ENCODE measurements around the gene MIB1. TPM values are rescaled to one million over a fixed set of nuclear protein-coding genes. Genes with fewer than 3 reads are reported as not detected.
A peak's percentile ranks its signal among the peaks of the same experiment; 100 is the strongest.

Gene MIB1
- polyA plus RNA-seq, 1 of the 3 experiments (the other 2 are of a cell fraction), result 5.0 TPM

GRCh38 chr18:21701621-21702020 is 39.0 kb upstream of the MIB1 start:
- DNase-seq, result no peak
- Histone ChIP-seq H3K4me3 (ENCODE audit: low read depth in 2 of 2, low read length in 1 of 2) (no peak overlapping the region), H4K20me1 (ENCODE audit: insufficient read depth) (no peaks in the 10 kb centered on the region), H3K27ac (ENCODE audit: low read depth in 2 of 2, low read length in 1 of 2) (no peak overlapping the region), H3K9me3 (no peaks in the 10 kb centered on the region), H3K9ac (no peak overlapping the region), H3K36me3 (replicated peaks in 1 of 2; ENCODE audit: control insufficient read depth in 1 of 2, insufficient read depth in 2 of 2, low read length in 1 of 2) (no peaks in the 10 kb centered on the region), H3K9me2 (no peaks in the 10 kb centered on the region), H3K79me2 (ENCODE audit: insufficient read depth) (no peaks in the 10 kb centered on the region), H3K4me2 (no peak overlapping the region), H3K4me1 (ENCODE audit: control insufficient read depth in 1 of 2, insufficient read depth in 2 of 2, low read depth in 1 of 2, low read length in 1 of 2) (peaks cover 0 to 4% of the 10 kb centered on the region in 2 experiments; a peak in 2 of 4 replicates), H3F3A (replicated peaks; ENCODE audit: insufficient read depth) (peaks cover 13% of the 10 kb centered on the region), H3K27me3 (ENCODE audit: insufficient read depth) (no peaks in the 10 kb centered on the region), H2AFZ (ENCODE audit: low read depth) (no peak overlapping the region)
- CTCF ChIA-PET, result interaction anchor here (0.6 to 2.0 kb wide), 2 partner anchors 10 to 95 kb away, joined by 3 to 6 read pairs; no protein-coding TSS in a partner anchor
- WGBS (ENCODE audit: low lambda C conversion rate), result 100% methylated on average over 2 of the region's 2 CpGs
- TF ChIP-seq SMC3 (IDR thresholded peaks at IDR 0.05; ENCODE audit: low read depth, low read length), result no peak
- TF ChIP-seq TCF12 (IDR thresholded peaks at IDR 0.05), result no peak
- TF ChIP-seq MEF2A (IDR thresholded peaks at IDR 0.05; ENCODE audit: borderline replicate concordance, low read depth), result no peak
- TF ChIP-seq REST (IDR thresholded peaks at IDR 0.05; ENCODE audit: low read depth, low read length), result no peak
- no peak for TF ChIP-seq EZH2phosphoT487 (IDR thresholded peaks at IDR 0.05; ENCODE audit: borderline replicate concordance, low read depth)
- no peak for TF ChIP-seq CTCF (IDR thresholded peaks at IDR 0.05)
- no peak for TF ChIP-seq USF2 (IDR thresholded peaks at IDR 0.05; ENCODE audit: borderline replicate concordance, low read depth, low read length)
- TF ChIP-seq GATA2 (CRISPR knock-in tag; IDR thresholded peaks at IDR 0.05), result no peak
- TF ChIP-seq FOXM1 (IDR thresholded peaks at IDR 0.05; ENCODE audit: low read depth), result no peak
- TF ChIP-seq FOXJ3 (CRISPR knock-in tag; IDR thresholded peaks at IDR 0.05), result no peak
- POLR2A ChIA-PET, result no interaction called here

DNA sequence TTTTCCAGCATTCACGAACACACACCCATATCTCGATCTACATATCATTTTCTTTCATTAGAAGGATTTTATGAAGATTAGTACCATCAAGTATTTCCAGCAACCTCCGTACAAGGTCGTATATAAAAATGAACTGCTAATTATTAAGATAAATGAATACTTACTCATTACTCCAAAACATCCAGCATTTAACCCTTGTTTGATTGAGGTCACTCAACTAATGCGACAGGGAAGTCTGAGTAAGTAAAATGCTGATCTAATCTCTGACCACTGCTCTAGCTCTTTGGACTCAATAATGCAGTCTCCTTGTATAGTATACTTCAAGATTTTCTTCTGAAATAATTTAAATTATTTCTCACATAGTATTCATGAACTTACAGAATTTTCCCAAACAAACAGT is 38.0 kb upstream of the MIB1 start:
- Histone ChIP-seq H3K4me1 (ENCODE audit: control insufficient read depth in 1 of 2, insufficient read depth in 2 of 2, low read depth in 1 of 2, low read length in 1 of 2) (peaks cover 0 to 4% of the 10 kb centered on the region in 2 experiments; a peak in 2 of 4 replicates), H3K27ac (ENCODE audit: low read depth in 2 of 2, low read length in 1 of 2) (no peak overlapping the region), H3K79me2 (ENCODE audit: insufficient read depth) (no peaks in the 10 kb centered on the region), H3K9me3 (no peaks in the 10 kb centered on the region), H3F3A (replicated peaks; ENCODE audit: insufficient read depth) (peaks cover 13% of the 10 kb centered on the region), H3K36me3 (replicated peaks in 1 of 2; ENCODE audit: control insufficient read depth in 1 of 2, insufficient read depth in 2 of 2, low read length in 1 of 2) (no peaks in the 10 kb centered on the region), H3K9me2 (no peaks in the 10 kb centered on the region), H3K4me3 (ENCODE audit: low read depth in 2 of 2, low read length in 1 of 2) (no peak overlapping the region), H2AFZ (ENCODE audit: low read depth) (no peak overlapping the region), H3K4me2 (peak overlapping the region; percentile 75; the same call in 1 of the 2 replicates), H3K27me3 (ENCODE audit: insufficient read depth) (no peaks in the 10 kb centered on the region), H3K9ac (no peak overlapping the region), H4K20me1 (ENCODE audit: insufficient read depth) (no peaks in the 10 kb centered on the region)
- WGBS (ENCODE audit: low lambda C conversion rate), result 52% methylated on average over 5 of the region's 5 CpGs
- POLR2A ChIA-PET, result no interaction called here
- CTCF ChIA-PET, result no interaction called here
- no peak for TF ChIP-seq EP300 (IDR thresholded peaks at IDR 0.05; ENCODE audit: borderline replicate concordance in 1 of 2, low read depth in 1 of 2, low read length in 1 of 2)
- TF ChIP-seq GATA2 (CRISPR knock-in tag; IDR thresholded peaks at IDR 0.05), result no peak
- TF ChIP-seq RFX5 (IDR thresholded peaks at IDR 0.05; ENCODE audit: low read length), result no peak
- no peak for TF ChIP-seq TEAD4 (IDR thresholded peaks at IDR 0.05; ENCODE audit: borderline replicate concordance, insufficient read depth)
- TF ChIP-seq SMC3 (IDR thresholded peaks at IDR 0.05; ENCODE audit: low read depth, low read length), result no peak
- TF ChIP-seq IRF3 (IDR thresholded peaks at IDR 0.05; ENCODE audit: low read depth, low read length), result no peak
- DNase-seq, result no peak
